Esophagus mucosa (tissue), 1 donor: ENCODE results near the gene PCDHB12. TPM values are rescaled to one million over a fixed set of nuclear protein-coding genes. Genes with fewer than 3 reads are reported as not detected.

Experiments used
- total RNA-seq: library from RNA; stranded (reverse); gene quantifications from one replicate; pipeline ENCODE4 v1.2.4, GENCODE V29; 2023
- donor health status: DM: yes; HTN: yes; CAD: no.

PCDHB12 gene
- total RNA-seq, 1 donor from 2014 or later, result 0.72 TPM

Other genes with a start within 250 kb of the PCDHB12 start
- 0.24 TPM for gene PCDHAC2, start 242.2 kb upstream of the PCDHB12 start, total RNA-seq
- not detected for gene PCDHB1, start 157.3 kb upstream of the PCDHB12 start, total RNA-seq
- 2.2 TPM for gene PCDHB2, start 114.1 kb upstream of the PCDHB12 start, total RNA-seq
- 0.52 TPM for gene PCDHB3, start 108.2 kb upstream of the PCDHB12 start, total RNA-seq
- 0.52 TPM for gene PCDHB4, start 86.9 kb upstream of the PCDHB12 start, total RNA-seq
- gene PCDHB5, start 73.5 kb upstream of the PCDHB12 start, total RNA-seq, result 0.40 TPM
- 0.16 TPM for gene PCDHB6, start 58.7 kb upstream of the PCDHB12 start, total RNA-seq
- 0.20 TPM for gene PCDHB7, start 36.1 kb upstream of the PCDHB12 start, total RNA-seq
- gene PCDHB8, start 30.9 kb upstream of the PCDHB12 start, total RNA-seq, result 0.40 TPM
- 0.48 TPM for gene PCDHB16, start 26.3 kb upstream of the PCDHB12 start, total RNA-seq
- gene PCDHB9, start 21.6 kb upstream of the PCDHB12 start, total RNA-seq, result 0.48 TPM
- gene PCDHB10, start 16.4 kb upstream of the PCDHB12 start, total RNA-seq, result 0.80 TPM
- gene PCDHB11, start 9.1 kb upstream of the PCDHB12 start, total RNA-seq, result 0.44 TPM
- gene PCDHB13, start 5.2 kb downstream of the PCDHB12 start, total RNA-seq, result 3.4 TPM
- gene PCDHB14, start 14.6 kb downstream of the PCDHB12 start, total RNA-seq, result 2.0 TPM
- gene PCDHB15, start 36.7 kb downstream of the PCDHB12 start, total RNA-seq, result 0.44 TPM
- 0.24 TPM for gene SLC25A2, start 95.3 kb downstream of the PCDHB12 start, total RNA-seq
- gene TAF7, start 112.1 kb downstream of the PCDHB12 start, total RNA-seq, result 35.1 TPM
- gene PCDHGA1, start 121.8 kb downstream of the PCDHB12 start, total RNA-seq, result 0.40 TPM
- 0.68 TPM for gene PCDHGA2, start 130.0 kb downstream of the PCDHB12 start, total RNA-seq
- 0.76 TPM for gene PCDHGA3, start 135.1 kb downstream of the PCDHB12 start, total RNA-seq
- 0.92 TPM for gene PCDHGB1, start 141.4 kb downstream of the PCDHB12 start, total RNA-seq
- 0.48 TPM for gene PCDHGA4, start 146.3 kb downstream of the PCDHB12 start, total RNA-seq
- gene PCDHGB2, start 151.3 kb downstream of the PCDHB12 start, total RNA-seq, result 1.2 TPM
- gene PCDHGA5, start 155.4 kb downstream of the PCDHB12 start, total RNA-seq, result 0.72 TPM
- 0.76 TPM for gene PCDHGB3, start 161.5 kb downstream of the PCDHB12 start, total RNA-seq
- gene PCDHGA6, start 165.2 kb downstream of the PCDHB12 start, total RNA-seq, result 1.2 TPM
- 1.6 TPM for gene PCDHGA7, start 174.0 kb downstream of the PCDHB12 start, total RNA-seq
- 2.8 TPM for gene PCDHGB4, start 179.0 kb downstream of the PCDHB12 start, total RNA-seq
- gene PCDHGA8, start 183.9 kb downstream of the PCDHB12 start, total RNA-seq, result 0.64 TPM
- 5.8 TPM for gene PCDHGB5, start 189.2 kb downstream of the PCDHB12 start, total RNA-seq
- 3.1 TPM for gene PCDHGA9, start 194.1 kb downstream of the PCDHB12 start, total RNA-seq
- gene PCDHGB6, start 199.3 kb downstream of the PCDHB12 start, total RNA-seq, result 3.0 TPM
- 5.3 TPM for gene PCDHGA10, start 204.3 kb downstream of the PCDHB12 start, total RNA-seq
- 3.3 TPM for gene PCDHGB7, start 209.0 kb downstream of the PCDHB12 start, total RNA-seq
- gene PCDHGA11, start 212.3 kb downstream of the PCDHB12 start, total RNA-seq, result 1.9 TPM
- gene PCDHGA12, start 221.8 kb downstream of the PCDHB12 start, total RNA-seq, result 1.5 TPM